Stimulated activated CD4-positive, alpha-beta T cell treated with anti-CD3 and anti-CD28 coated beads, TNF-alpha, amount 100 ng/mL, for 48 hours (primary cell): ENCODE measurements around the gene LTBP1.
"Not testable (repeated sequence)": the region's sequence is repeated elsewhere in the genome, so short reads cannot be mapped to it uniquely, and the experiment has no call there.

Experiments
- DNase-seq, 3 donors: peaks; one replicate each; pipeline ENCODE4 v3.0.0-alpha.2; 2020; ENCODE audit warnings: low read depth in 3 of 3

The LTBP1 gene

GRCh38 chr2:33430856-33431255, 484.1 kb downstream of the LTBP1 start:
- DNase-seq: no peak

GRCh38 chr2:33432871-33433270, 486.1 kb downstream of the LTBP1 start:
- no peak for DNase-seq

- DNase-seq: no peak
These were observed 486.8 kb downstream of the LTBP1 start for GRCh38 chr2:33433279-33434235.

- DNase-seq: no peak
These were observed 488.8 kb downstream of the LTBP1 start for GRCh38 chr2:33435518-33435917.

GRCh38 chr2:33436083-33436482, 489.3 kb downstream of the LTBP1 start:
- no peak for DNase-seq

GRCh38 chr2:33437297-33437696, 490.5 kb downstream of the LTBP1 start:
- DNase-seq: no peak

- no peak for DNase-seq
These were observed 491.1 kb downstream of the LTBP1 start for GRCh38 chr2:33437815-33438214.

GRCh38 chr2:33441235-33441810, 494.6 kb downstream of the LTBP1 start:
- peak in 1 of 3 donors; percentile 40 for DNase-seq

- not testable (repeated sequence) for DNase-seq
These were observed 495.3 kb downstream of the LTBP1 start for GRCh38 chr2:33442052-33442451.

- DNase-seq: no peak
These were observed 495.9 kb downstream of the LTBP1 start for GRCh38 chr2:33442528-33443079.

- no peak for DNase-seq
These were observed 496.6 kb downstream of the LTBP1 start for GRCh38 chr2:33443274-33443829.

GRCh38 chr2:33444967-33445366, 498.2 kb downstream of the LTBP1 start:
- no peak for DNase-seq

- DNase-seq: no peak
These were observed 501.6 kb downstream of the LTBP1 start for GRCh38 chr2:33448220-33448899.
